DMS53 treated with DMSO at 0.1 percent for 48 hours (cell line): ENCODE data around the gene NME9.

Experiments used
- DNase-seq: peaks from one replicate; lab custom pipeline; 2025; ENCODE audit not compliant: unreplicated experiment; lab: John Stamatoyannopoulos, UW

Gene NME9

GRCh38 chr3:138336454-138336999 is 6.9 kb upstream of the NME9 start:
- DNase-seq = no peak

- DNase-seq = no peak
These were observed 5.0 kb upstream of the NME9 start for GRCh38 chr3:138334608-138335007.

DNA sequence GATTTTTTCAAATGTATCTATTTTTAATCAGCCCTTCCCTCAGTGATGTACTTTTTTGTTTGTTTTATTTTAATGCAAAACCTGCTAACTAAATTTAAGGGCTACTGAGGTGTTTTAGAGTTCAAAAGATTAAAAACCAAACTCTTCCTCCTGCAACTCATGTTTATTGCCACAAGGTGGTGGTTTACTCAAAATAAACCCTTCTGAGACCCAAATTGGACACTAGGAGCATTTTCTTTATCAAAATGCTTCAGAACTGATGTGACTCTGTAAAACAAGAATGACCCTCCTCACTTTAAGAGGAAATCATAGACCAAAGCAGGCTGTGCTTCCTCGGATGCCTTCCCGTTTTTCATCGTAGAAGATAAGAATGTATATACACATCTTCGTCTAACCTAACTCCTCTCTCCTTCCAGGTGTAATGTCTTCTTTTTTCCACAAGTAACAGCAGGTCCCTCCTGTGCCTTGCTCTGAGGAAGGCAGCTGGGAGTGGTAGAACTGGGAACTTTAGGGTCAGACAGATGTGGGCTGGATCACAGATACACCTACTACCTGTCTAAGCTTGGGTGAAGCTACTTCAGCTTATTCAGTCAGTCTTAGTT is 2.9 kb upstream of the NME9 start:
- no peak for DNase-seq

GRCh38 chr3:138331143-138331894 is 1.7 kb upstream of the NME9 start:
- no peak for DNase-seq

GRCh38 chr3:138329984-138330293 is 288 bp upstream of the NME9 start:
- DNase-seq = no peak

DNA sequence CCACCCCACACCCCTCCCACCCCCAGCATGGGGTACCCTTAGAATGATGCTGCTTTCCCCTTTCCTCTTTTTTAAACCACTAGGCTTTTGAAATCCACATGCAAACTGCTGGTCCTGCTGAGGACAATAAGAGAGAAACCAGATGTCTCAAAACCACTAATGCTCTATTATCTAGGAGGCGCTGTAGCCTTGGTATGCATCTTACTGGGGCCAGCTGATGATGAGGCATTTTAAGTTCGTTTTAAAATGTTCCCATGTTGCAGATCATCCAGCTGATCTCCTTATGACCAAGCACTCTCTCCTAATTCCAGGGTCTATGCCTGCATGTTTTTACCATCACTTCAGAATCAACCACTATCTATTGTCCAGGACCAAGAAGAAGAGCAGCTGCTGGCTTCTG is 1.3 kb downstream of the NME9 start:
- DNase-seq = no peak

GRCh38 chr3:138327831-138328230 is 1.8 kb downstream of the NME9 start:
- DNase-seq = no peak

- DNase-seq = no peak
These were observed 2.6 kb downstream of the NME9 start for GRCh38 chr3:138326866-138327595.

- no peak for DNase-seq
These were observed 3.7 kb downstream of the NME9 start for GRCh38 chr3:138325990-138326389.

DNA sequence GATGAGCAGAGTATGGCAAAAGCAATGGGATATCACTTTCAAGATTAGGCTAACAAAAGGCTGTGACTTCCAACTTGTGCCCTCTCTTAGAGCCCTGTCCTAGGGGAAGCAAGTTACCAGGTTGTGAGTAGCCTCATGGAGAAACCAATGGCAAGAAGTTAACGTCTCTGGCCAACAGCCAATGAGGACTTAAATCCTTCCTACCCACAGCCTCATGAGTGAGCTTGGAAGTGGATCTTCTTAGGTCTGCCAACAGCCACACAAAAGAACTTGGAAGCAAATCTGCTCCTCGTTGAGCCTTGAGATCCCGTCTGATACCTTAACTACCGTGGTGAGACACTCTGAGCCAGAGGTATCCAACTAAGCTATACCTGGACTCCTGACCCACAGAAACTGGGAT is 5.7 kb downstream of the NME9 start:
- no peak for DNase-seq

DNA sequence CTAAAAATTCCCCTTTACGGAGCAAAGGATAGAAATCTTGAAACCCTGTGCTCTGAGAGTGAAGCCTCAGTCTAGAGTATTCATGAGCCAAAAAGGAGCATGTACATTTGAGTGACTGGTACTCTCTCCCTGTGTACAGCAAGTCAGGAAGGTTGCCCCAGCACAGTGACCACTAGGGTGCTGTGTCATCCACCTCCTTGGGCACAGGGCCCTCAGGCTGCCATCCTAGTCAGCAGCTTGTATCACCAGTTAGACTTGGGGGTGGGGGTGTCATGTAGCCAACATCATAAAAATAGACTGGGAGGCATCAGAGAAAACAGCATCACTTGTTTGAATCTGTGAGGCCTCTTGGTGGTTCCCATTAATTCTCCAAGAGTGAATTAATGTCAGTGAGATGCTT is 12.0 kb downstream of the NME9 start:
- no peak for DNase-seq

GRCh38 chr3:138314751-138315150 is 14.9 kb downstream of the NME9 start:
- DNase-seq = no peak

- DNase-seq = no peak
These were observed 19.2 kb downstream of the NME9 start for GRCh38 chr3:138310494-138310893.

DNA sequence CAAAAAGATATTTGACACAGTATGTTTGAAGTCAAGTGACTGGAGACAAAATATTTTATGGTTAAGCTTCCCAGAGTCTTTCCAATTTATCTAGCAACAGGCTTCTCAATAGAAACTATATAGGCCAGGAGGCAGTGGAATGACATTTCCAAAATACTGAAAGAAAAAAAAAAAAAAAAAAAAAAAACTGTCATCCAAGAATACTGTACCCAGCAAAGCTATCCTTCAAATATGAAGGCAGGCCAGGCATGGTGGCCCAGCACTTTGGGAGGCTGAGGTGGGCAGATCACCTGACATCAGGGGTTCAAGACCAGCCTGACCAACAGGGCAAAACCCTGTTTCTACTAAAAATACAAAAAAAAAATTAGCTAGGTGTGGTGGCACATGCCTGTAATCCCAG is 20.9 kb downstream of the NME9 start:
- DNase-seq = no peak

- no peak for DNase-seq
These were observed 21.8 kb downstream of the NME9 start for GRCh38 chr3:138307899-138308298.

GRCh38 chr3:138303474-138303873 is 26.2 kb downstream of the NME9 start:
- DNase-seq = no peak

- no peak for DNase-seq
These were observed 29.0 kb downstream of the NME9 start for GRCh38 chr3:138300647-138301046.

DNA sequence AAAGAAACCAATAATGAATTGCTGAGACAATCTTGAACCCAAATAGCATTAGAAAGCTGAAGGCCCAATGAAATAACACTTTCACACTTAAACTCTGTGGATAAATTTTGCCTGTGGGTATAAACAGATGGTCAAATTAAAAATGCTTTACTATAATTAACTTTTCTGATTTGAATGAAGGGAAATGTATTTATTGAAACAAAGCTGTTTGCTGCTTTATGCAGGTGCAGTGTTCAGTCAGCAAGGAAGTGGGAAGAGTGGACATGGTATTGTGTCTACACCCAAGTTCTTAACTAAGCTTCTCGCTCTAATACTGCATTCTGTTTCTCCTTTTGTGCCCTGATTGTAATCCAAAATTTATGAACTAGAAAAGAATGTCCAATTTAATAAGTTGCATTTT is 31.8 kb downstream of the NME9 start:
- no peak for DNase-seq

GRCh38 chr3:138297059-138297607 is 32.5 kb downstream of the NME9 start:
- DNase-seq = no peak

GRCh38 chr3:138296639-138297038 is 33.0 kb downstream of the NME9 start:
- DNase-seq = no peak

- DNase-seq = no peak
These were observed 40.0 kb downstream of the NME9 start for GRCh38 chr3:138289701-138290100.

DNA sequence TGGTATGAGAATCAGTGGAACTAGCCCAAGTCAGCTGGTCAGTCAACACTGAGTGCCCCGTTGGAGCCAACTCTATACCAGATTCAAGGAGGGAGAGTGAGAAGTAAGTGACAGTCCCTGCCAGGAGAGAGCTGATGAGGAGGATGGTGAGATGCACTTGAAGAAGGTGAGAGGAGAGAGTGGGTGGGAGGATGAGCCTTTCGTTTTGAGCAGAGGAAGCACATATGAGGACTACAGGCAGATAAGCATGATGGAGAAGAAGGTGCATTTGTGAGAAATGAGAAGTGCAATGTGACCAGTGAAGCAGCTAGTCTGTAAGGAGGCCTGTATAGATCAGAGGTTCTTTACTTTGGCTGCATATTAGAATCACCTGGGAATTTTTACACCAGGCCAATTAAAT is 40.4 kb downstream of the NME9 start:
- DNase-seq = no peak
